Natural killer cell (primary cell): ENCODE measurements around the gene COPRS. TPM values are rescaled to one million over a fixed set of nuclear protein-coding genes. Genes with fewer than 3 reads are reported as not detected.
"Not testable (repeated sequence)": the region's sequence is repeated elsewhere in the genome, so short reads cannot be mapped to it uniquely, and the experiment has no call there.

Source experiments
- ATAC-seq, 3 donors: fragments of 150-1000 bp in 2 of 3; fragments of 200-7000 bp in 1 of 3; cut with Tn5 transposase; 1 replicate in 1 of 3; 2 replicates in 2 of 3; pipeline ENCODE4 v1.10.0; 2021; ENCODE audit warnings: mild to moderate bottlenecking in 2 of 3, moderate library complexity in 2 of 3
- DNase-seq, 2 donors: peaks; one replicate each; pipeline versions ENCODE4 v3.0.0 to v3.0.0-alpha.2; 2013 to 2021; ENCODE audit warnings: mixed read lengths in 1 of 2
- H3K27ac ChIP-seq: one replicate; pipeline ENCODE4 v1.5.1; 2013; ENCODE audit warnings: mild to moderate bottlenecking, low read length
- H3K27me3 ChIP-seq: one replicate; pipeline ENCODE4 v1.6.1; 2013; ENCODE audit warnings: low read length; ENCODE audit not compliant: control insufficient read depth, insufficient read depth
- H3K36me3 ChIP-seq: one replicate; pipeline ENCODE4 v1.6.1; 2013; ENCODE audit warnings: low read length; ENCODE audit not compliant: control insufficient read depth, insufficient read depth
- H3K4me1 ChIP-seq: one replicate; pipeline ENCODE4 v1.6.1; 2013; ENCODE audit warnings: low read length; ENCODE audit not compliant: control insufficient read depth, insufficient read depth
- H3K4me3 ChIP-seq: one replicate; pipeline ENCODE4 v1.5.1; 2013; ENCODE audit warnings: low read length
- H3K9me3 ChIP-seq: one replicate; pipeline ENCODE4 v1.6.1; 2013; ENCODE audit warnings: low read length; ENCODE audit not compliant: control insufficient read depth, insufficient read depth
- H3K27ac Mint-ChIP-seq, 2 donors: one replicate each; pipeline ENCODE4 v1.8.0; 2022; ENCODE audit warnings: mild to moderate bottlenecking in 2 of 2, mixed read lengths in 2 of 2, moderate library complexity in 1 of 2
- H3K27me3 Mint-ChIP-seq, 2 donors: one replicate each; pipeline ENCODE4 v1.8.0; 2022; ENCODE audit warnings: low read depth in 2 of 2, mixed read lengths in 2 of 2
- H3K36me3 Mint-ChIP-seq: one replicate; pipeline ENCODE4 v1.8.0; 2022; ENCODE audit warnings: mixed read lengths
- H3K4me1 Mint-ChIP-seq, 2 donors: one replicate each; pipeline ENCODE4 v1.8.0; 2022; ENCODE audit warnings: mixed read lengths in 2 of 2
- H3K4me3 Mint-ChIP-seq: one replicate; pipeline ENCODE4 v1.8.0; 2022; ENCODE audit warnings: mild to moderate bottlenecking, moderate library complexity, mixed read lengths
- H3K9me3 Mint-ChIP-seq, 2 donors: one replicate each; pipeline ENCODE4 v1.8.0; 2022; ENCODE audit warnings: mixed read lengths in 2 of 2
- WGBS: methylation state at CpG from one replicate; pipeline ENCODE4 v1.1.7; 2013; ENCODE audit warnings: missing lambda C conversion rate; ENCODE audit not compliant: insufficient coverage; 5-methylcytosine and 5-hydroxymethylcytosine counted together
- intact Hi-C: fragments of 100-400 bp; cut with micrococcal nuclease; formaldehyde crosslinking; loops from one replicate; pipeline ENCODE4 v1.14.2; 2022
- total RNA-seq, 4 donors: library from RNA; stranded (reverse); fragments of 120-200 nt in 1 of 4; gene quantifications; one replicate each; pipeline versions ENCODE4 v1.2.3 to v1.2.4, GENCODE V29; 2013 to 2022
- TF ChIP-seq, protein P1 (sequence below): fragments of 200-600 bp; IDR thresholded peaks from one replicate; pipeline ENCODE4 v1.8.0; 2022; ENCODE audit warnings: antibody characterized with exemption

COPRS gene
- total RNA-seq, 3 donors from 2014 or later (not counting 1 experiment from before 2014, with no cell fraction given) = 3.1 to 4.9 (median 3.4) TPM

DNA sequence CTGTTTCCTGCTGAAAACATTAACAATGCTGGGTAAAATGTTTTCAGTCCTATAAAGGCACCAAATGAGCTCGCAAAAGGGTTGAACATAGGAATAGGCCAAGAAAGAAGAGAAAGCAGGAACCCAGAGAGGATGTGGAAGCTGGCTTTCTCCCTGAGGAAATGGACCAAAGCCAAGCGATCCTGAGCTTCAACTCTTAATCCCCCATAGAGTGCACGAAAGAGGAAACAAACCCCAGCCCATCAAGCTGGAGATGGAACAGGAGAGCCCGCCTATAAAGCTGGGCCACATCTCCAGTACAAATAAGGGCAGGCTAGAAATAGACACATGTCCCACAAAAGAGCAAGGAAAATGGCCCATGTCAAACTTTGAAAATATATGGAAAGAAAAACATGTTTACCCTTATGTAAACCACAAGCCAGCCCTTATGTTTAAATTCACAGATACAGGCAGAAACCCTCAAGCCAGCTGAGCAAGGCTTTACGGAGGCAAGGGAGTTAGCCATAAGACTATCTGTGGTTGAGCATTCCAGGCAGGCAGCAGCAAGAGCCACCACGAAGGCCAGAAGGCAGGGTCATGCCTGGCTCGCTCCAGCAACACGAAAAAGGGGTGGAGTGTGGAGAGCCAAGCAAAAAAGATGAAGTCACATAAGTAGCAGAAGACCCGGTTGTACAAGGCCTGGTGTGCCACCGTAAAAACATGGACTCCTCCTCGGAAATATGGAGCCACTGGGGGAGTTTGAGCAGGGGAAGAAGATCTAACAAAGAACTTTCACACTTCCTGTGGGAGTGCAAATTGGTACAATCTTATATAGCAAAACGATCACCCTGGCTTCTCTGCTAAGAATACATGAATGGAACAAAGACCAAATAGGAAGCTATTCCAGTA lies 27.8 kb downstream of the COPRS start:
- peaks cover 4 to 8% of the 10 kb centered on the region in 2 donors for H3K27me3 Mint-ChIP-seq
- 71% methylated on average over 11 of the region's 12 CpGs for WGBS
- TF ChIP-seq, protein P1, sequence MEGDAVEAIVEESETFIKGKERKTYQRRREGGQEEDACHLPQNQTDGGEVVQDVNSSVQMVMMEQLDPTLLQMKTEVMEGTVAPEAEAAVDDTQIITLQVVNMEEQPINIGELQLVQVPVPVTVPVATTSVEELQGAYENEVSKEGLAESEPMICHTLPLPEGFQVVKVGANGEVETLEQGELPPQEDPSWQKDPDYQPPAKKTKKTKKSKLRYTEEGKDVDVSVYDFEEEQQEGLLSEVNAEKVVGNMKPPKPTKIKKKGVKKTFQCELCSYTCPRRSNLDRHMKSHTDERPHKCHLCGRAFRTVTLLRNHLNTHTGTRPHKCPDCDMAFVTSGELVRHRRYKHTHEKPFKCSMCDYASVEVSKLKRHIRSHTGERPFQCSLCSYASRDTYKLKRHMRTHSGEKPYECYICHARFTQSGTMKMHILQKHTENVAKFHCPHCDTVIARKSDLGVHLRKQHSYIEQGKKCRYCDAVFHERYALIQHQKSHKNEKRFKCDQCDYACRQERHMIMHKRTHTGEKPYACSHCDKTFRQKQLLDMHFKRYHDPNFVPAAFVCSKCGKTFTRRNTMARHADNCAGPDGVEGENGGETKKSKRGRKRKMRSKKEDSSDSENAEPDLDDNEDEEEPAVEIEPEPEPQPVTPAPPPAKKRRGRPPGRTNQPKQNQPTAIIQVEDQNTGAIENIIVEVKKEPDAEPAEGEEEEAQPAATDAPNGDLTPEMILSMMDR = no peak
- no peaks in the 10 kb centered on the region for H3K9me3 ChIP-seq
- no peaks in the 10 kb centered on the region for H3K36me3 Mint-ChIP-seq
- H3K27me3 ChIP-seq = no peaks in the 10 kb centered on the region
- H3K27ac Mint-ChIP-seq = no peak overlapping the region
- DNase-seq = no peak
- peaks cover 6% of the 10 kb centered on the region in 2 donors for H3K4me1 Mint-ChIP-seq
- no peak overlapping the region for H3K4me3 Mint-ChIP-seq
- H3K9me3 Mint-ChIP-seq = no peaks in the 10 kb centered on the region
- ATAC-seq = no peak
- H3K4me1 ChIP-seq = peaks cover 7% of the 10 kb centered on the region
- no peaks in the 10 kb centered on the region for H3K36me3 ChIP-seq
- H3K27ac ChIP-seq = no peak overlapping the region
- H3K4me3 ChIP-seq = no peak overlapping the region
- intact Hi-C loops = no loop called here

- no peaks in the 10 kb centered on the region for H3K36me3 Mint-ChIP-seq
- Histone ChIP-seq H3K36me3 (no peaks in the 10 kb centered on the region), H3K4me3 (no peak overlapping the region), H3K27me3 (no peaks in the 10 kb centered on the region), H3K9me3 (no peaks in the 10 kb centered on the region), H3K4me1 (peaks cover 4% of the 10 kb centered on the region), H3K27ac (no peak overlapping the region)
- intact Hi-C loops = no loop called here
- no peak overlapping the region for H3K27ac Mint-ChIP-seq
- ATAC-seq = no peak
- TF ChIP-seq, protein P1 = no peak
- H3K4me1 Mint-ChIP-seq = peaks cover 6% of the 10 kb centered on the region in 2 donors
- 78% methylated on average over 1 of the region's 3 CpGs for WGBS
- H3K27me3 Mint-ChIP-seq = peaks cover 4 to 8% of the 10 kb centered on the region in 2 donors
- H3K9me3 Mint-ChIP-seq = no peaks in the 10 kb centered on the region
- DNase-seq = no peak
- no peak overlapping the region for H3K4me3 Mint-ChIP-seq
Measured at GRCh38 chr17:31829649-31830048, 29.4 kb downstream of the COPRS start.

DNA sequence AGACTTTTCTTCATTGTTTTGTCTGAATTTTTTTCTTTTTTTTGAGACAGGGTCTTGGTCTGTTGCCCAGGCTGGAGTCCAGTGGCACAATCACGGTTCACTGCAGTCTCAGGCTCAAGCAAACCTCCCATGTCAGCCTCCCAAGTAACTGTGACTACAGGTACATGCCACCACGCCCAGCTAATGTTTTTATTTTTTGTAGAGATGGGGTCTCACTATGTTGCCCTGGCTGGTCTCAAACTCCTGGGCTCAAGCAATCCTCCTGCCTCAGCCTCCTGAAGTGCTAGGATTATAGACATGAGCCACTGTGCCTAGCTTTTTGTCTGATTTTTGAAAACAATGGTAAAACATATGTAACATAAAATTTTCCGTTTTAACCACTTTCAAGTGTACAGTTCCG lies 30.1 kb downstream of the COPRS start:
- H3K36me3 ChIP-seq, intact Hi-C loops, H3K4me3 Mint-ChIP-seq, H3K27me3 Mint-ChIP-seq, H3K36me3 Mint-ChIP-seq, H3K9me3 Mint-ChIP-seq, H3K4me1 Mint-ChIP-seq, H3K27ac ChIP-seq, H3K4me3 ChIP-seq, H3K9me3 ChIP-seq, H3K27me3 ChIP-seq, ATAC-seq, H3K27ac Mint-ChIP-seq, H3K4me1 ChIP-seq, DNase-seq: not testable (repeated sequence)
- WGBS = 95% methylated on average over 4 of the region's 4 CpGs

- H3K4me3 ChIP-seq = no peak overlapping the region
- no peaks in the 10 kb centered on the region for H3K4me1 Mint-ChIP-seq
- WGBS = 65% methylated on average over 14 of the region's 14 CpGs
- H3K27ac Mint-ChIP-seq = no peak overlapping the region
- no peak for DNase-seq
- no peak for ATAC-seq
- H3K27me3 ChIP-seq = no peaks in the 10 kb centered on the region
- TF ChIP-seq, protein P1 = no peak
- H3K9me3 ChIP-seq = no peaks in the 10 kb centered on the region
- H3K36me3 Mint-ChIP-seq = no peaks in the 10 kb centered on the region
- H3K27ac ChIP-seq = no peak overlapping the region
- no peaks in the 10 kb centered on the region for H3K9me3 Mint-ChIP-seq
- H3K36me3 ChIP-seq = no peaks in the 10 kb centered on the region
- no peaks in the 10 kb centered on the region for H3K4me1 ChIP-seq
- intact Hi-C loops = no loop called here
- H3K27me3 Mint-ChIP-seq = peaks cover 7% of the 10 kb centered on the region in 2 donors
- H3K4me3 Mint-ChIP-seq = no peak overlapping the region
Measured at GRCh38 chr17:31825961-31826691, 32.9 kb downstream of the COPRS start.
